Fibroblast of the aortic adventitia (primary cell): Measurements from ENCODE around the gene PODNL1. TPM values are rescaled to one million over a fixed set of nuclear protein-coding genes. Genes with fewer than 3 reads are reported as not detected.

ENCODE experiments used
- DNase-seq: peaks from one replicate; pipeline ENCODE4 v3.0.0-alpha.2; 2010; ENCODE audit warnings: low read depth
- H3K4me3 ChIP-seq: 2 replicates; pipeline ENCODE4 v1.5.1; 2011; ENCODE audit warnings: low read depth, mild to moderate bottlenecking, control low read depth, low read length, moderate library complexity
- total RNA-seq: library from RNA; depleted of rRNA; stranded (reverse); fragments of >200 nt; gene quantifications from 2 replicates; pipeline ENCODE4 v1.2.3, GENCODE V29; 2012; ENCODE audit warnings: low replicate concordance
- TF ChIP-seq, protein P1 (sequence below): IDR thresholded peaks from 2 replicates; pipeline ENCODE4 v1.5.1; 2011; ENCODE audit warnings: mild to moderate bottlenecking, low read length, control low read depth, inconsistent platforms; ENCODE audit not compliant: insufficient read depth

PODNL1 gene
- total RNA-seq, 1 donor = 0.90 TPM

DNA sequence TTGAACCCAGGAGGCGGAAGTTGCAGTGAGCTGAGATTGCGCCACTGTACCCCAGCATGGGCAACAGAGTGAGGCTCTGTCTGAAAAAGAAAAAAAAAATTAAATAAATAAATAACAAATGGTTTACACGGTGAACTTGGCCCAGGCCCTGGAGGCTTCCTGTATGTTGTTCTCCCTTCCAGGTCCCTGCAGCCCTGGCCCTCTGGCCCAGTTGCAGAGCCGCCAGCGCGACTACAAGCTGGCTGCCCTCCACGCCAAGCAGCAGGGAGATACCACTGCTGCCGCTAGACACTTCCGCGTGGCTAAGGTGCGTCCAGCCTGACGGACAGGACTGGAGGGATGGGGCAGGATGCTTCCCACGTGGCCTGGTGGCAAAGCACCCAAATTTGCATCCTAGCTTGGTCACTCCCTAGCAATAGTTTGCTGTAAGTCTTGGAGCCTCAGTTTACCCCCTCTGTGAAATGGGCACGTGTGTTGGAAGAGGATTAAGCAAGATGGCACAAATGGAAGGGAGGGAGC lies 20.3 kb downstream of the PODNL1 start:
- DNase-seq = no peak
- no peak overlapping the region for H3K4me3 ChIP-seq
- TF ChIP-seq, protein P1, sequence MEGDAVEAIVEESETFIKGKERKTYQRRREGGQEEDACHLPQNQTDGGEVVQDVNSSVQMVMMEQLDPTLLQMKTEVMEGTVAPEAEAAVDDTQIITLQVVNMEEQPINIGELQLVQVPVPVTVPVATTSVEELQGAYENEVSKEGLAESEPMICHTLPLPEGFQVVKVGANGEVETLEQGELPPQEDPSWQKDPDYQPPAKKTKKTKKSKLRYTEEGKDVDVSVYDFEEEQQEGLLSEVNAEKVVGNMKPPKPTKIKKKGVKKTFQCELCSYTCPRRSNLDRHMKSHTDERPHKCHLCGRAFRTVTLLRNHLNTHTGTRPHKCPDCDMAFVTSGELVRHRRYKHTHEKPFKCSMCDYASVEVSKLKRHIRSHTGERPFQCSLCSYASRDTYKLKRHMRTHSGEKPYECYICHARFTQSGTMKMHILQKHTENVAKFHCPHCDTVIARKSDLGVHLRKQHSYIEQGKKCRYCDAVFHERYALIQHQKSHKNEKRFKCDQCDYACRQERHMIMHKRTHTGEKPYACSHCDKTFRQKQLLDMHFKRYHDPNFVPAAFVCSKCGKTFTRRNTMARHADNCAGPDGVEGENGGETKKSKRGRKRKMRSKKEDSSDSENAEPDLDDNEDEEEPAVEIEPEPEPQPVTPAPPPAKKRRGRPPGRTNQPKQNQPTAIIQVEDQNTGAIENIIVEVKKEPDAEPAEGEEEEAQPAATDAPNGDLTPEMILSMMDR = no peak

- DNase-seq = no peak
- no peak overlapping the region for H3K4me3 ChIP-seq
These were observed 23.4 kb downstream of the PODNL1 start for GRCh38 chr19:13914777-13915176.

GRCh38 chr19:13913352-13913751 lies 24.9 kb downstream of the PODNL1 start:
- DNase-seq = no peak
- TF ChIP-seq, protein P1 = no peak
- no peak overlapping the region for H3K4me3 ChIP-seq

More at GRCh38 chr19:13914777-13915176, 23.4 kb downstream of the PODNL1 start:
- TF ChIP-seq, protein P1 = no peak

GRCh38 chr19:13909430-13909829 lies 28.8 kb downstream of the PODNL1 start:
- no peak overlapping the region for H3K4me3 ChIP-seq
- DNase-seq = no peak
- TF ChIP-seq, protein P1 = no peak

- no peak for DNase-seq
- TF ChIP-seq, protein P1 = no peak
These were observed 29.5 kb downstream of the PODNL1 start for GRCh38 chr19:13908674-13909073.

GRCh38 chr19:13906910-13907309 lies 31.3 kb downstream of the PODNL1 start:
- no peak for DNase-seq
- TF ChIP-seq, protein P1 = no peak
- H3K4me3 ChIP-seq = peak overlapping the region; percentile 95

More at GRCh38 chr19:13908674-13909073, 29.5 kb downstream of the PODNL1 start:
- no peak overlapping the region for H3K4me3 ChIP-seq

- TF ChIP-seq, protein P1 = no peak
- no peak for DNase-seq
- peak overlapping the region; percentile 95 for H3K4me3 ChIP-seq
These were observed 31.7 kb downstream of the PODNL1 start for GRCh38 chr19:13906521-13906904.
